Stimulated activated naive CD4-positive, alpha-beta T cell (primary cell): ENCODE results near the gene CD9.
"Not testable (repeated sequence)": the region's sequence is repeated elsewhere in the genome, so short reads cannot be mapped to it uniquely, and the experiment has no call there.

Source experiments
- DNase-seq, 6 experiments: peaks; one replicate each; lab custom pipeline; 2025; lab: John Stamatoyannopoulos, UW

Gene CD9

DNA sequence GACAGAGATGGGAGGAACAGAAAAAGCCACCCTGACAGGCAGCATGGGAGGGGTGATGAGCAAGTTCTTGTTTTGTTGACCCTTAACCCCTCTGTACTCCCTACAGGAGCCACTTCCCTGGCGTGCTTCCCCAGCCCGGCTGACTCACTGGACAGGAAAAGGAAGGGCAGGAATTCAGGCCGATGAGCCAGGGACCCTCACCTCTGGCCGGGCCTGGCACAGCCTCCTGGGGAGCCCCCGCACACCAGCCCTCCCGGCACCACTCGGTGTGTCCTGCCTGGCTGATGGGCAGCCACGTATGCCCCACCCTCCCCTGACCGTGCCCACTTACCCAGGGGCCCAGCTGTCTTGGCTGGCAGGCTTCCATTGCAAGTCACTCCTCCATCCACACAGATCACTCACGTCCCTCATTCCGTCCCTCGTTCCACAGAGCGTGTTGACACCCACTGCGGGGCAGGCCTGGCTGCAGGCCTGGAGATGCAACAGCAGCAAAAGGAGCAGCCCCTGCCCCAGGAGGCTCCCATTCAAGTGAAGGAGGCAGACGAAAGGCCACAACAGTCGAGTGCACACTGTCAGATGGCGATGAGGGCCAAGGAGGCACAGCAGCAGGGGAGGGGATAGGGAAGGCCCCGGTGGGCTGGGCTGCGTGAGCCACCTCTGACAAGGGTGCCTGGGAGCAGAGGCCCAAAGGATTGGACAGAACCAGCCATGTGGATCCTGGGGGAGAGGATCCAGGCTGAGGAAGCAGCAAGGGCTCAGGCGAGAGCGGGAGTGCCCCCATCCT, 19.7 kb upstream of the CD9 start:
- DNase-seq = no peak

- no peak for DNase-seq
Observed at GRCh38 chr12:6181166-6181565, 19.0 kb upstream of the CD9 start.

DNA sequence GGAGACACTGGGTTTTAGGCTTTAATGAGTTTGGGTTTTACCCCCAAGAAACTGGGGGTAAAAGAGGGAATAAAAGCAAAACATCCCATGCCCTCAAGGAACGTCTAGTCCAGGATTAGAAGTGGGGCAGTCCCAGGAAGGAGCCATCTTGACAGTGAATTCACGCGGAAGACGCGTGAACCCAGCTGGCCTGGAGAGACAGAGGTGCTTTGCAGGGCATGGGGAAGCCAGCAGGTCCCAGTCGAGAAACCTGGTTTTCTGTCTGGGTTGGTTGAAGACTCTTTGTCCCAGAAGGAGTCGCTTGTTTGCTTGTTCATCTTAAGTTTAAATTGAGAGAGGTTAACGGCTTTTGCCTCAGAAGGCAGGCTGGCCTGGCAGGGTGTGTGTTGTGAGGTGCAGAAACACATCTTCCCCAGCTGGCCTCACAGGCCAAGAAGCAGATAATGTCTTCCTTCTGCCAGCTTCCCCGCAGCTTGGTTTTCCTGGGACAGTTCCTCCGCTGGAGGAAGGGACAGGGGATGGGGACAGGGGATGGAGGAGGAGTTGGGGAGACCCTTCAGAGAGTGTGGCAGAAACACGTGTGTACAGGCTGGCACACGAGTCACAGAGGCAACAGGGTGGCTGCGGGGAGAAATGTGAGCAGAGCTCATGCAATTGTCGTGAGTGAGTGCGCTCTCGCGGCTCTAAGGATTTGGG, 18.5 kb upstream of the CD9 start:
- DNase-seq = no peak

DNA sequence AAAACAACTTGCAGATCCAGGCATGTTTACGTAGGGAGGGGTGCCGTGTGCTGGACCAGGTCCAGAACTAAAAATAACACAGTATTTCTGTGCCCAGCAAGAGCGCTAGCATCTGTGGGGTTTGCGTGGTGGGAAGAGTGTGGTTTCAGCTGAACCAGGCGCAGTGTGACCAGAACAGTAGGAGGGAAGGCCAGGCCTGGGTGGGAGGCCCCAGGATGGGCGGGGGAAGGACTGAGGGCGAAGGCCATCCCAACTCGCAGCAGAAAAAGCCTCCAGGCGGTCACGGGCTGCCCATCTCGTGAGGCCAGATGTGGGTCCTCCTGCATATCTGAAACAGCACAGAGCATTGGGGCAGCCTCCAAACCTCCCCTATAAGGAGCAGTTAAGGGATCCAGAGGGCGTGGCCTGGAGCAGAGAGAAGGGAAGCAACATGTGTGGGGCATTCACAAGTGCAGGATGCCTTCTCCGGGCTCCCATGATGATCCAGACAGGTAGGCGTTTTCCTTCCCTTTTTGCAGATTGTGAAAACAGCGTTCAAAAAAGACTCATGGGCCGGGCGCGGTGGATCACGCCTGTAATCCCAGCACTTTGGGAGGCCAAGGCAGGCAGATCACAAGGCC, 17.8 kb upstream of the CD9 start:
- no peak for DNase-seq

DNA sequence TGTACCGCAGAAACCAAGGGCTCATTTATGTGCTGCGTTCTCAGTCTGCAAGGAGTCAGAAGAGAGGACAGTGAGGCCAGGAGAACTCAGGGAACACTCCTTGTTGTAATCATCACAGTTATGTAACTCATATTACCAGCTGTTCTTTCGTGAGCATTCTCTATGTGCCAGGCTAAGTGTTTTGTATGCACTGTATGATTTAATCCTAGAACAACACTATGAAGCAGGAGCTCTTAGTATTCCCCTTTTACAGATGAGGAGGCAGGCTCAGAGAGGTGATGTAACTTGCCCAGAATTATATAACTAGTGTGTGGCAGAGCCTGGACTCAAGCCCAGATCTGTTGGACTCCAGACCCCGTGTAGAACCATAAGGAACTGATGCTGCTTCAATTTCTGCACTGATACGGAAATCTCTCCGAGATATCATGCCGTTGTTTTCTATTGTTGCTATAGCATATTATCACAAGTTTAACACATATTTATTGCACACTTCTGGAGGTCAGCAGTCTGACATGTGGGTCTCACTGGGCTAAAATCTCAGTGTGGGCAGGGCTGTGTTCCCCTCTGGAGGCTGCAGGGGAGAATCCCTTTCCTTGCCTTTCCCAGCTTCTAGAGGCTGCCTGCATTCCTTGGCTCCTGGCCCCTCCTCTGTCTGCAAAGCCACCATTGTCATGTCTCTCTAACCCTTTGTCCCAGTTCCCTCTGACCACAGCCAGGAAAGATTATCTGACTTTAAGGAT, 16.3 kb upstream of the CD9 start:
- no peak for DNase-seq

- no peak for DNase-seq
Observed at GRCh38 chr12:6185961-6186827, 14.0 kb upstream of the CD9 start.

- DNase-seq = no peak
Observed at GRCh38 chr12:6187948-6188793, 12.0 kb upstream of the CD9 start.

GRCh38 chr12:6189028-6189427, 11.2 kb upstream of the CD9 start:
- DNase-seq = no peak

GRCh38 chr12:6189952-6190598, 10.1 kb upstream of the CD9 start:
- DNase-seq = not testable (repeated sequence)

DNA sequence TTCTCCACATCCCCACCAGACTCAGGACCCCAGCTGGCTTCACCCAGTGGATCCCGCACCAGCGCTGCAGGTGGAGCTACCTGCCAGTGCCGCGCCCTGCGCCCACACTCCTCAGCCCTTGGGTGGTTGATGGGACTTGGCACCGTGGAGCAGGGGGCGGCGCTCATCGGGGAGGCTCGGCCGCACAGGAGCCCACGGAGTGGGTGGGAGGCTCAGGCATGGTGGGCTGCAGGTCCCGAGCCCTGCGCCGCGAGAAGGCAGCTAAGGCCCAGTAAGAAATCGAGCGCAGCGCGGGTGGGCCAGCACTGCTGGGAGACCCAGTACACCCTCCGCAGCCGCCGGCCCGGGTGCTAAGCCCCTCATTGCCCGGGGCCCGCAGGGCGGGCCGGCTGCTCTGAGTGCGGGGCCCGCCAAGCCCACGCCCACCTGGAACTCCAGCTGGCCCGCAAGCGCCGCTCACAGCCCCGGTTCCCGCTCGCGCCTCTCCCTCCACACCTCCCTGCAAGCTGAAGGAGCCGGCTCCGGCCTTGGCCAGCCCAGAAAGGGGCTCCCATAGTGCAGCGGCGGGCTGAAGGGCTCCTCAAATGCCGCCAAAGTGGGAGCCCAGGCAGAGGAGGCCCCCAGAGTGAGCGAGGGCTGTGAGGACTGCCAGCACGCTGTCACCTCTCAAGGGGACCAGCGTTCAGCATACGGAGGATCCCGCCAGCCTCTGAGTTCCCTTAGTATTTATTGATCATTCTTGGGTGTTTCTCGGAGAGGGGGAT, 9.3 kb upstream of the CD9 start:
- not testable (repeated sequence) for DNase-seq

DNA sequence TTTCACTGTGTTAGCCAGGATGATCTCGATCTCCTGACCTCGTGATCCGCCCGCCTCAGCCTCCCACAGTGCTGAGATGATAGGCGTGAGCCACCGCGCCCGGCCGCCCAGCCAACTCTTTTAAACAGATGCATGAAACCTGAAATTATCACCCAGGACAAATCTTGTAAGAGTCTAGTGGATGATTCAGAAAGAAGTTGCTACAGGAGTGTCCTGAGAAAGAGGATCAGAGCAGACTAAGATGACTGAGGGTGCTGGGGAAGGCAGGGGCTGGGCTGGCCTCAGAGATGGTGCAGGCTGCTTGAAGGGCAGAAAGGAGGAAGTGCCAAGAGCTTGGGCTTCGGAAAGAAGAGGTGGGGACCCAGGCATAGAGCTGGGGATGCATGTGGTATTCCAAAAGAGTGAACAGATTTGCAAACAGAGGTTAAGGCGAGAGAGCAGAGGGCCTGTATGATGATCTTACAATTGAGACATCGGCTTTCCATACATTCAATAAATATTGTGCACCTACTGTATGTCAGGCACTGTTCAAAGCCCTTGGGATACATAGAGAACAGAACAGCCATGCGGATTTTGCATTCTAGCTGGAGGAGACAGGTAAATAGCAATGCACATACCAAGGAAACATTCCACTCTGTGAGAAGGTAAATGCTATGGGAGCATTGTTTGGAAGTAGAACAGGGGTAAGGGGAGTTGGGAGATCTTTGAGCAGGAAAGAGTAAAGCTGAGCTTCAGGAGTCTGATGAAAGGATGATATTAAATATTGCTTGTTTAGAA, 7.4 kb upstream of the CD9 start:
- no peak for DNase-seq

- no peak for DNase-seq
Observed at GRCh38 chr12:6193853-6194815, 6.1 kb upstream of the CD9 start.

DNA sequence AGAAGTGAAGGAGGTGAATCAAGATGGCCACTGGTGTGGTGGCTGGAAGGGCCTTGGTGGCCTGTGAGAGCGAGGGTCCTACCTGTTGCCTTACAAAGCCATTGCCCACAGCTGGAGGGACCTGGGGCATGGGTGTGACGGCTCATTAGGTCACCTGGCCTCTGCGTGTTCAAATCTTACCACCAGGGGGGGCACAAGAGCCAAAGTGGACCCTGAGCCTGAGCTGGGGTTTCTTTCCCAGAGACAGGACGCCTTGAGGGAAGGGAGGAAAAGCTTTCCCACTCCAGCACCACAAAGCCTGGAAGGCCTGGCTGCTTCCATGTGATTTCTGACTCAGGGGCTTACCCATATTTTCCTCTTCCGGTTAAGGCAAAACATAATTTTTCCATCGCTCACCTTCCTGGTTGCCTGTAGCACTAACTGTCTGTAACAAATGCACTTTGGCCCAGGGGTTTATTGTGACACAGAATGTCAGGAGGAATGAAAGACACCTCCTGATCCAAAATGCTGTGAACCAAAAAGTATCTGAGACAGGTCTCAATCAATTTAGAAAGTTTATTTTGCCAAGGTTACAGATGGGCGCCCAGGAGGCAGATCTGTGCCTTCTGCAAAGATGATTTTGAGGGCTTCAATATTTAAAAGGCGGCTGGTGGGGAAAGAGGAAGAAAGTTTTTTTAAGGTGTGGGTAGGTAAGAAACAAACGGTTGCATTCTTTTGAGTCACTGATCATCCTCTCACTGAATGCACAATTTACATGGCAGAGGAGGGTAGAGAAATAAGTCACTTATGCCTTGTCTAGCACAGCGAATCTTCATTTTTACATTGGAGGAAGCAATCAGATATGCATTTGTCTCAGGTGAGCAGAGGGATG, 4.3 kb upstream of the CD9 start:
- peak; percentile 37 to 78 (median 58) for DNase-seq

DNA sequence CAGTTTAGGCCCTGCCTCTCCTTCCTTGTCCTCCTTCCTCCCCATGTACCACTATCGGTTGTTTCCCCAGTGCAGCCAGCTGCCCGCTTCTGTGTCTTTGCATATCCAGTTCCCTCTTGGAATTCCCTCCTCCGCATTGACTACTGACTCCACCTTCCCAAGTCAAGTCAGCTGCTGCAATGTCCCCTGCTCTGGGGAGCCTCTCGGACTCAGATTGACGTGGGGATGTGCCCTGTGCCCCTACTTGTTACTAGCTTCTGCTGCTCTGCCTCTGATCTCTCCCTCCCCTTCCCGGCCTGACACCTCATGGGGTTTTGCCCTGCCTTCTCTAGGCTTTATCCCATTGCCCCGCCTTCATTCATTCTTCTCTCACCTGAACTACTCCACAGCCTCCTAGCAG, 2.1 kb upstream of the CD9 start:
- DNase-seq = no peak

DNA sequence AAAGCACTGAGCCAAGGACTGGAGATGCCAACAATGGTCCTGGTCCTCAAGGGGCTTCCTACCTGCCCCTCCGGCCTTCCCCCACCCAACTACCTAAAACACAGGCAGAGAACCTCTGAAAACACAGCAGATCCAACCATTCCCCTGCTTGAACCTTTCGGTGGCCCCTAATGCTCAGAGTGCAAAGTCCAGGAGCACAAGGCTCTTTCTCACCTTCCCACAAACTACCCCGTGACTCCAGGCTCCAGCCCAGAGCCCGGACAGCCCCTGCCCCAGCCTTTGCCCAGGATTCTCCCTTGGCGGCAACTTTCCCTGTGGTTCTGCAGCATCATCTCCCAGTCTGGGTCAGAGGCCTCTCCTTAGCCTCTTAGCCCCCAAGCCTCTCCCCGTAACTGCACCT, 1.6 kb upstream of the CD9 start:
- DNase-seq = no peak

DNA sequence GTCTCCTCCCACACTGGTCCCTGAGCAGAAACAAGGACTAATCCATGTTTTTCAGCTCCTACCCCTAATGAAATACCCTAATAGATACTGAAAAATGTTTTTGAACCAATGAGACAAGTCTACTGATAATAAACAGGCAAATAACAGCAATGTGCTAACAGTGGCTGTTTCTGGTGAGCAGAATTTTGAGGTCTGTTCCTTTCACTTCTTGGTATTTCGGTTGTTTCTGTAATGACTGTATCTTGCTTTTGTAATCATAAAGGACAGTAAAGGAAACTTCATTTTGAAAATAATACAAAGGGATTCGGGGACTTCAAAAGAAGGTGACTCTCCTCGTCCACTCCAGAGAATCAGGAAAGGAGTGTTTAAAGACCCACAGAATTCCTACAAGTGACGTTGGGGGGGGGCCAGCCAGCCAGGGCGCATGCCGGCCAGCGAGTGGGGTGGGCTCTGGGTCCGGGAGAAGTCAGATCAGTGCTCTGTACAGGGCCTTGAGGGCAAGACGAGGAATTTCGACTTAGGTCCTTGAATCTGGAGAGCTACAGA, 1.1 kb upstream of the CD9 start:
- DNase-seq = no peak
